T follicular helper cell (primary cell): ENCODE measurements around the gene MYO3B.
"Not testable (repeated sequence)": the region's sequence is repeated elsewhere in the genome, so short reads cannot be mapped to it uniquely, and the experiment has no call there.

Source experiments
- DNase-seq: peaks from one replicate; pipeline ENCODE4 v3.0.0-alpha.2; 2020; ENCODE audit warnings: low read depth

Gene MYO3B

GRCh38 chr2:170563401-170563800 lies 385.5 kb downstream of the MYO3B start:
- DNase-seq: no peak

GRCh38 chr2:170566138-170566537 lies 388.2 kb downstream of the MYO3B start:
- DNase-seq: no peak

- no peak for DNase-seq
Measured at GRCh38 chr2:170567429-170567828, 389.5 kb downstream of the MYO3B start.

GRCh38 chr2:170568511-170568910 lies 390.6 kb downstream of the MYO3B start:
- DNase-seq: no peak

GRCh38 chr2:170571612-170572011 lies 393.7 kb downstream of the MYO3B start:
- no peak for DNase-seq

- no peak for DNase-seq
Measured at GRCh38 chr2:170573671-170574070, 395.7 kb downstream of the MYO3B start.

GRCh38 chr2:170576296-170576695 lies 398.3 kb downstream of the MYO3B start:
- DNase-seq: no peak

- DNase-seq: no peak
Measured at GRCh38 chr2:170577356-170577755, 399.4 kb downstream of the MYO3B start.

GRCh38 chr2:170578606-170579005 lies 400.7 kb downstream of the MYO3B start:
- no peak for DNase-seq

- DNase-seq: no peak
Measured at GRCh38 chr2:170579511-170579910, 401.6 kb downstream of the MYO3B start.

- no peak for DNase-seq
Measured at GRCh38 chr2:170582313-170582712, 404.4 kb downstream of the MYO3B start.

GRCh38 chr2:170582751-170583463 lies 405.0 kb downstream of the MYO3B start:
- no peak for DNase-seq

- no peak for DNase-seq
Measured at GRCh38 chr2:170585067-170585466, 407.1 kb downstream of the MYO3B start.

- no peak for DNase-seq
Measured at GRCh38 chr2:170586571-170587095, 408.7 kb downstream of the MYO3B start.

GRCh38 chr2:170587117-170587516 lies 409.2 kb downstream of the MYO3B start:
- DNase-seq: no peak

- no peak for DNase-seq
Measured at GRCh38 chr2:170587922-170588321, 410.0 kb downstream of the MYO3B start.

GRCh38 chr2:170588729-170589128 lies 410.8 kb downstream of the MYO3B start:
- no peak for DNase-seq

GRCh38 chr2:170596576-170596975 lies 418.6 kb downstream of the MYO3B start:
- no peak for DNase-seq

GRCh38 chr2:170598067-170598395 lies 420.1 kb downstream of the MYO3B start:
- no peak for DNase-seq

- DNase-seq: no peak
Measured at GRCh38 chr2:170601489-170601888, 423.5 kb downstream of the MYO3B start.

GRCh38 chr2:170605862-170606261 lies 427.9 kb downstream of the MYO3B start:
- no peak for DNase-seq

GRCh38 chr2:170607171-170607570 lies 429.2 kb downstream of the MYO3B start:
- DNase-seq: no peak

- DNase-seq: no peak
Measured at GRCh38 chr2:170610615-170611014, 432.7 kb downstream of the MYO3B start.

GRCh38 chr2:170618948-170619347 lies 441.0 kb downstream of the MYO3B start:
- DNase-seq: not testable (repeated sequence)
